Left renal pelvis (tissue), 4 donors: Measurements from ENCODE around the gene CEP20. TPM values are rescaled to one million over a fixed set of nuclear protein-coding genes. Genes with fewer than 3 reads are reported as not detected.
"Not testable (repeated sequence)": the region's sequence is repeated elsewhere in the genome, so short reads cannot be mapped to it uniquely, and the experiment has no call there.

ENCODE experiments used
- DNase-seq, 4 donors: peaks; one replicate each; pipeline ENCODE4 v3.0.0-alpha.2; 2013; ENCODE audit warnings: low read depth in 4 of 4, low spot score in 3 of 4
- polyA plus RNA-seq, 4 donors: library from polyadenylated mRNA; unstranded; fragments of 120-200 nt; gene quantifications; one replicate each; pipeline ENCODE4 v1.2.1, GENCODE V29; 2013; ENCODE audit not compliant: insufficient read length in 4 of 4

CEP20 gene
- polyA plus RNA-seq: 10 to 100 TPM; 32.6 to 50.2 (median 39.4) TPM

DNA sequence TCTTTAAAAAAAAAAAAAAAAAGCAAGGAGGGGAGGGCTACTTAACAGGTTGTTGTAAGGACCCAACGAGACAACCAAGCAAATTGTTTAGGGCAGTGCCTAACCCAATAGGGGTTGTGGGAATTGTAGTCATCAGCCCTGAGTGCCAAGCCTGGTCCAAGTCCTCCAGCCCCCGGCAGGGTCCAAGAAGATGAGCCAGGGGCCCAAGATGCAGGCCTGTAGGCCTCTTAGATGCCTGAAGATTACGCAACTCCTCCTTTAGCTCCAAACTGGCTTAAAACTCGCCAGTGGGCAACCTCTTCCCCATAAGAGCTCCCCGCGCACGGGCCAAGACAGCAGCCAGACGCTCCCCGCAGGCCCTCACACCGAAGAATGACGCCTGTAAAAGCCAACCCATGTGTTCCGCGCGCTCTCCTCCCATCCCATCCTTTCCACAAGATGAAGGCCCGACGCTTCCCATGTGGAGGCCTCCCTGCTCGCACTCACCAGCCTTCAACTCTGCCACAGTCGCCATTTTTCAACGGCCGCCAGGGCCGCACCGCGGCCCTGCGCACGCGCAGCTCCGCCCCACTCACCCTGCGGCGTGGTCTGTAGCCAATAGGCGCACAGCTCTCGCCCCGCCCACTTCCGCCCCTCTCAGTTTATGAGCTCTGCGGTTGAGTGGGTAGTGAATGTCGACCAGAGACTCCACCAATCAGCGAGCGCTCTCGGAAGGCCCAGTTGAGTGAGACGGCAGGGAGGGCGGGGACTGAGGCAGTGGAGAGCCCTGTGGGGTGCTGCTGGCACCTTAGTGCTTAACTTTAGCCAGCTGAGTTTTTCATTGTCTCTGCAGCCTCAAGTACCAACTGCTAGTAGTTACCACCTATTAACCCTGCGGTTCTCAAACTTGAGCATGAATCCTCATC is at the start of gene CEP20:
CEP20 (minus strand) TSS at position 532 of the 905 bp plus-strand sequence; CDS start at position 514, 18 bp downstream.
- DNase-seq: peak; percentile 94 to 98 (median 96)

GRCh38 chr16:15936809-15937208 is 48.4 kb upstream of the CEP20 start:
- DNase-seq: not testable (repeated sequence)

DNA sequence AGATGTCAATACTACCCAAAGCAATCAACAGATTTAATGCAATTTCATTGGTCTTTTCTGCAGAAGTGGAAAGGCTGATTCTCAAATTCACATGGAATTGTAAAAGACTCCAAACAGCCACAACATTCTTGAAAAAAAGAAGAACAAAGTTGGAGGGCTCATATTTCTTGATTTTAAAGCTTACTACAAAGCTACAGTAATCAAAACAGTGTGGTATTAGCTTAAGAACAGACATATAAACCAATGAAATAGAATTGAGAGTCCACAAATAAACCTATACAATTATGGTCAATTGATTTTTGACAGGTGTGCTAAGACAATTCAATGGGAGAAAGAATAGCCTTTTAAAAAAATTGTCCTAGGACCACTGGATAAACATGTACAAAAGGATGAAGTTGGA is 46.6 kb upstream of the CEP20 start:
- DNase-seq: no peak

DNA sequence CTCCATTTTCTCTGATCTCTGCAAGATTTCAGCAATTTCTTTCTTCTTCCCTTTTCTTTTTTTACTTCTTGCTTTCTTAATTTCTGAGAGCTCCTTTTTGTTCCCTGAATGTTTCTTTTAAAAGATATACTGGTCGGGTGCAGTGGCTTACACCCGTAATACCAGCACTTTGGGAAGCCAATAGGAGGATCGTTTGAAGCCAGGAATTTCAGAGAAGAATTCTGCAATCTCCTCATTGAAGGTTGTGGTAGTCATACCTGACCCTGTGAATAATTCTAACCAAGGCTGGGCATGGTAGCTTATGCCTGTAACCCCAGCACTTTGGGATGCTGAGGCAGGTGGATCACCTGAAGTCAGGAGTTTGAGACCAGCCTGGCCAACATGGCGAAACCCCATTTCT is 45.4 kb upstream of the CEP20 start:
- no peak for DNase-seq

DNA sequence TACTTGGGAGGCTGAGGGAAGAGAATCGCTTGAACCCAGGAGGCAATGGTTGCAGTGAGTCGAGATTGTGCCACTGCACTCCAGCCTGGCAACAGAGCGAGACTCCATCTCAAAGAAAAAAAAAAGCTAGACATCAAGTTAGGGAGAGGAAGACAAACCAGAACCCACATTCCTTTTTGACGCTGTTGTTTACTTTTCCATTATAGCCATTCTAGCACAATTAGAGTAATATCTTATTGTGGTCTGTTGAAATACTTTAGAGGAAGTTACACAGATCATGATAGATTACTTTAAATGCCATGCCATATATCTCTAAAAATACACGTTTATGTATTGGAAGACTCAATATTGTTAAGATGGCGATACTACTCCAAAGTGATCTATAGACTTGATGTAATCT is 44.5 kb upstream of the CEP20 start:
- no peak for DNase-seq

GRCh38 chr16:15928261-15929104 is 40.1 kb upstream of the CEP20 start:
- DNase-seq: no peak

- DNase-seq: no peak
Observed at GRCh38 chr16:15925631-15926030, 37.2 kb upstream of the CEP20 start.

DNA sequence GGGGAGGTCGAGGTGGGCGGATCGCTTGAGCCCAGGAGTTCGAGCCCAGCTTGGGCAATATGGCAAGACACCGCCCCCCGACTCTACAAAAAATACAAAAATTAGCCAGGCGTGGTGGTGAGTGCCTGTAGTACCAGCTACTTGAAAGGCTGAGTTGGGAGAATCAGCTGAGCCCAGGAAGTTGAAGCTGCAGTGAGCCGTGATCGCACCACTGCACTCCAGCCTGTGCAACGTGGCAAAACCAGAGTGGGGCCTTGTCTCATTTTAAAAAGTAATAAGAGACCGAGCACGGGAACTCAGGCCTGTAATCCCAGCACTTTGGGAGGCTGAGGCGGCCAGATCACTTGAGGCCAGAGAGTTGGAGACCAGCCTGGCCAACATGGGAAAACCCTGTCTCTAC is 36.6 kb upstream of the CEP20 start:
- no peak for DNase-seq

- DNase-seq: no peak
Observed at GRCh38 chr16:15919331-15919730, 30.9 kb upstream of the CEP20 start.

GRCh38 chr16:15918314-15918713 is 29.9 kb upstream of the CEP20 start:
- not testable (repeated sequence) for DNase-seq

- DNase-seq: no peak
Observed at GRCh38 chr16:15916323-15916722, 27.9 kb upstream of the CEP20 start.

GRCh38 chr16:15915555-15916081 is 27.2 kb upstream of the CEP20 start:
- no peak for DNase-seq

- no peak for DNase-seq
Observed at GRCh38 chr16:15913046-15913698, 24.8 kb upstream of the CEP20 start.

DNA sequence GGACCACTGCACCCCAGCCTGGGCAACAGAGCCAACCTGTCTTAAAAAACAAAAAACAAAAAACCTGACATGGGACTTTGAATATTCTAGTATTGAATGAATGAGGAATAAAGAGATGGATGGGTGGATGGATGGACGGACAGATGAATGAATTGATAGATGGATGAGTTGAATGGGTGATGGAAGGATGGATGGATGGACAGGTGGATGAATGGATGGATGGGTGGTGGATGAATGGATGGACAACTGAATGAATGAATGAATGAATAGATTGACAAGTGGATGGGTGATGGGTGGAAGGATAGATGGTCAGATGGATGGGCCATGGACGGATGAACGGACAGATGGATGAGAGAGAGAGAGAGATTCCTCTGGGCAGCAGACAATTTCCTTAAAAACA is 22.8 kb upstream of the CEP20 start:
- no peak for DNase-seq

- DNase-seq: no peak
Observed at GRCh38 chr16:15907863-15908478, 19.6 kb upstream of the CEP20 start.

- no peak for DNase-seq
Observed at GRCh38 chr16:15906439-15906838, 18.0 kb upstream of the CEP20 start.

GRCh38 chr16:15903960-15904359 is 15.6 kb upstream of the CEP20 start:
- no peak for DNase-seq

- no peak for DNase-seq
Observed at GRCh38 chr16:15900901-15901500, 12.6 kb upstream of the CEP20 start.

- no peak for DNase-seq
Observed at GRCh38 chr16:15900357-15900756, 12.0 kb upstream of the CEP20 start.

DNA sequence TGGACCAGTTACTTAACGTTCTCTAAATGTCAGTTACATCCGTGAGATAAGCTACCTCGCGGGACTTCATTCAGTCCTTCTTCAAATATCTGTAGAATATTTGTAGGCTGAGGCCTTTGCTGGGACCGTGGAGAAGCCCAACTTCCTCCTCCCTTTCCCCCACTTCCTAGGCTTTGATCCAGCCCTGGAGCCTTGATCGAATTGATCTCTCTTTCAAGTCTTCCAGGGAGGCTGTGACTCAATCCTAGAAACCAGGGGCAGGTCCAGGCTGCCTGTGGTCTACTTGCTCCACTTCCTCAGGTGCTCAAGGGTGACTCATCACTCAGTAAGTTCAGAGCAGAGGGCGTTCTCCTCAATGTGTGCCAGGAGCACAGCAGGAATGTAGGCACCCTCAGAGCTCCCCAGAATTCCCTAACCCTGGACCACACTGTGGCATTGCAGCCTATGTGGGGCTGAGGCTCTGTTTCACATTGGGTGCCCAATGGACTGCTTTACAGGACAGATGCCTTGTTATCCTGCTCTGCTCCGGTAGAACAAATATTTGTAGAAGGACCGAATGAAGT is 11.2 kb upstream of the CEP20 start:
- no peak for DNase-seq
